ENCODE measurements around the gene AASS. TPM values are rescaled to one million over a fixed set of nuclear protein-coding genes. Genes with fewer than 3 reads are reported as not detected.
"Not testable (repeated sequence)": the region's sequence is repeated elsewhere in the genome, so short reads cannot be mapped to it uniquely, and the experiment has no call there.

Gene AASS
- total RNA-seq, 2 donors from 2014 or later: 2.1 to 3.0 TPM

- Mint-ChIP-seq H3K4me3 (peak overlapping the region; percentile 57), H3K27ac (no peak overlapping the region), H3K9me3 (no peaks in the 10 kb centered on the region), H3K36me3 (no peaks in the 10 kb centered on the region), H3K4me1 (ENCODE audit: low read depth in 2 of 2) (peaks cover 9 to 12% of the 10 kb centered on the region in 2 donors), H3K27me3 (peaks cover 10 to 15% of the 10 kb centered on the region in 2 donors)
- ATAC-seq (no peak), DNase-seq (ENCODE audit: low spot score) (no peak)
Measured at GRCh38 chr7:122137251-122138077, 6.6 kb downstream of the AASS start.

DNA sequence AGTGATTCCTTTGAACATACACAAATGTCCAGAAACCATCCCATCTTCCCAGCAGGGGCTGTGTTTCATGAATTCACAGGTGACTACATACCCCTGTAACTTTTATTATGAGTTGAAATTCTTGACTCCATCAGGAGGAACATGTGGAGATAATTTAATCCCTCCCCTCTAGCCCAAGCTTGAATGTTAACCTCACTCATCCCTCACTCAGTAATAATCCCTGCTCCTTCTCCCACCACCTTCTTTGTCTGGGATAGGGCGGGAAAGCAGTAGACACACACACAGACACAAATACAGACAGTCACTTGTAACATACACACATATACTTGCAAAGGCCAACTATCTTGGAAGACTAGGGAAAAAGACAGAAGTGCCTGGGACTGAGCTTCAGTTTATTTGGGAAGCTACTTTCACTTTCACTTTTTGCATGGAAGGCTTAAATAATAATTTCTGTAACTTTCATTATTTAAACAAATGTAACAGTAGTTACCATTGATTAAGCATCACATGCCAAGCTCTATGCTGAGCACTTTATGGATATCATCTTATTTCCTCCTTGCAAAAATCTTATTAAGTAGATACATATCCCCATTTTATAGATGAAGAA is 7.3 kb downstream of the AASS start:
- ATAC-seq (no peak), DNase-seq (ENCODE audit: low spot score) (no peak)
- no peaks in the 10 kb centered on the region for H3K36me3 Mint-ChIP-seq
- H3K9me3 Mint-ChIP-seq: no peaks in the 10 kb centered on the region
- no peak overlapping the region for H3K27ac Mint-ChIP-seq
- peak overlapping the region; percentile 57 for H3K4me3 Mint-ChIP-seq
- peaks cover 9 to 10% of the 10 kb centered on the region in 2 donors for H3K27me3 Mint-ChIP-seq
- H3K4me1 Mint-ChIP-seq (ENCODE audit: low read depth in 2 of 2): peaks cover 9 to 12% of the 10 kb centered on the region in 2 donors

- Mint-ChIP-seq H3K9me3 (no peaks in the 10 kb centered on the region), H3K27me3 (peaks cover 4 to 6% of the 10 kb centered on the region in 2 donors), H3K27ac (no peak overlapping the region), H3K36me3 (no peaks in the 10 kb centered on the region), H3K4me1 (ENCODE audit: low read depth in 2 of 2) (peaks cover 9 to 12% of the 10 kb centered on the region in 2 donors), H3K4me3 (no peak overlapping the region)
- ATAC-seq (no peak), DNase-seq (ENCODE audit: low spot score) (no peak)
Measured at GRCh38 chr7:122136078-122136477, 8.0 kb downstream of the AASS start.

GRCh38 chr7:122135275-122135674 is 8.8 kb downstream of the AASS start:
- Mint-ChIP-seq H3K4me3 (no peak overlapping the region), H3K4me1 (ENCODE audit: low read depth in 2 of 2) (peaks cover 9 to 12% of the 10 kb centered on the region in 2 donors), H3K27me3 (peaks cover 4 to 6% of the 10 kb centered on the region in 2 donors), H3K36me3 (no peaks in the 10 kb centered on the region), H3K27ac (no peak overlapping the region), H3K9me3 (no peaks in the 10 kb centered on the region)
- no peak for ATAC-seq
- no peak for DNase-seq (ENCODE audit: low spot score)

DNA sequence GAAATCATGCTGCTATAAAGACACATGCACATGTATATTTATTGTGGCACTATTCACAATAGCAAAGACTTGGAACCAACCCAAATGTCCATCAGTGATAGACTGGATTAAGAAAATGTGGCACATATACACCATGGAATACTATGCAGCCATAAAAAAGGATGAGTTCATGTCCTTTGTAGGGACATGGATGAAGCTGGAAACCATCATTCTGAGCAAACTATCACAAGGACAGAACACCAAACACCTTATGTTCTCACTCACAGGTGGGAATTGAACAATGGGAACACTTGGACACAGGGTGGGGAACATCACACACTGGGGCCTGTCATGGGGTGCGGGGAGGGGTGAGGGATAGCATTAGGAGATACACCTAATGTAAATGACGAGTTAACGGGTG is 9.3 kb downstream of the AASS start:
- H3K4me1 Mint-ChIP-seq (ENCODE audit: low read depth in 2 of 2): peaks cover 9 to 12% of the 10 kb centered on the region in 2 donors
- H3K27ac Mint-ChIP-seq; H3K27me3 Mint-ChIP-seq; H3K9me3 Mint-ChIP-seq; H3K4me3 Mint-ChIP-seq; H3K36me3 Mint-ChIP-seq; ATAC-seq; DNase-seq (ENCODE audit: low spot score): not testable (repeated sequence)

DNA sequence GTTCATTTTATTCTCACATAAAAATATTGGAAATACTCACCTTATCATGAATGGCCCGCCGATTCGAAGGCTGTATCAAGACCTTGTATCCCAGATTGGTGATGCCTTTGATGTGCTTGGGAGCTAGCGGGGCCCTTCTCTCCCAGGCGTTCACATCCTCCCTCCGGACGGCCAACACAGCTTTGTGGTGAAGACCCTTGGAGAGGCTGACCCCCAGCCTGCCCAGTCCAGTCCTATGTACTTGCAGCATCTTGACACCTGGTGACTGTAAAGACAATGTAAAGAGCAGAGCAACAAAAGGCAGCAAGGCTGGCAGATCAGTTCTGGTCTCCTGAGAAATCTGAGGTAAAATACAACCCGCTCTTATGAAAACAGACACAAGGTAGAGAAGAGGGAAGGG is 10.6 kb downstream of the AASS start:
- ATAC-seq (no peak), DNase-seq (ENCODE audit: low spot score) (no peak)
- peaks cover 9 to 12% of the 10 kb centered on the region in 2 donors for H3K4me1 Mint-ChIP-seq (ENCODE audit: low read depth in 2 of 2)
- H3K36me3 Mint-ChIP-seq: no peaks in the 10 kb centered on the region
- H3K27ac Mint-ChIP-seq: no peak overlapping the region
- H3K9me3 Mint-ChIP-seq: no peaks in the 10 kb centered on the region
- H3K4me3 Mint-ChIP-seq: no peak overlapping the region
- H3K27me3 Mint-ChIP-seq: peaks cover 4 to 6% of the 10 kb centered on the region in 2 donors

DNA sequence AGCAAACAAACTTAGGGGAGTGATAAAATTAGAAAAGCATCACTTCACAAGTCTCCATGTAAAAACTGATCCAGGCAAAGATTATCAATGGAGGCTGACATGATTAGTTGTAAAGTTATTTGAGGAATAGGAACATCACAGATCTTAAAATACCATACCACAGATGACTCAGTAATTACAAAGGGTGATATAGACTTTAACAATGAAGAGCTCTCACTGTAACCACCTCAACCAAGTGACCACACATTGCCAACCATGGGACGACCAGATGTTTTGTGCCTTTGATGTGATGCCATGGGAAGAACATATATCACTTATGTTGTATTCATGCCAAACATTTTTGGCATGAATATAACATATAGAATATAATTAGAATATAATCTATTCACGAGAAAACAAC is 11.7 kb downstream of the AASS start:
- no peaks in the 10 kb centered on the region for H3K36me3 Mint-ChIP-seq

DNA sequence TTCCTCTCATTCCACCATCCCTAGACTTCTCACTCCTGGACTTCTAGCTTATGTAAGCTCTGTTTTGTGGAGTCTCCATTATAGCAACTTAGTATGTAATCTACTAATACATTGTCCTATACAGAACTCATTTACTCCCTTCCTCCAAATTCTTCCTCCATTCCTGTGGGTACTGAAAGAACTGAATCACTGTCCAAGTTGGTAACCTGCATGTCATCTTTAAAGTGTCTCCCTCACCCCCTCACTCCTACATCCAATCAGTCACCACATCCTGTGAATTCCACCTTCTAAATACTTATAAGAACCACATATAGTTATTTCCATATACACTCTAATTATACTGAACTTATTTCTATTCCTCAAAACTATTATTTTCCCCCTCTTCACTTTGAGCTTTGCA is 20.3 kb downstream of the AASS start:
- DNase-seq (ENCODE audit: low spot score) (no peak), ATAC-seq (no peak)
- Mint-ChIP-seq H3K4me3 (no peak overlapping the region), H3K27ac (no peak overlapping the region), H3K4me1 (ENCODE audit: low read depth in 2 of 2) (no peaks in the 10 kb centered on the region), H3K36me3 (no peaks in the 10 kb centered on the region), H3K27me3 (peaks cover 0 to 2% of the 10 kb centered on the region in 2 donors), H3K9me3 (peaks cover 5% of the 10 kb centered on the region)

More for the DNA sequence above, 11.7 kb downstream of the AASS start:
- Mint-ChIP-seq H3K9me3 (no peaks in the 10 kb centered on the region), H3K4me3 (no peak overlapping the region), H3K4me1 (ENCODE audit: low read depth in 2 of 2) (peaks cover 4 to 6% of the 10 kb centered on the region in 2 donors), H3K27me3 (peaks cover under 1 to 2% of the 10 kb centered on the region in 2 donors), H3K27ac (no peak overlapping the region)
- ATAC-seq: no peak
- DNase-seq (ENCODE audit: low spot score): no peak

GRCh38 chr7:122118757-122119156 is 25.3 kb downstream of the AASS start:
- H3K4me3 Mint-ChIP-seq: no peak overlapping the region
- H3K9me3 Mint-ChIP-seq: peaks cover 3% of the 10 kb centered on the region
- H3K4me1 Mint-ChIP-seq (ENCODE audit: low read depth in 2 of 2): no peaks in the 10 kb centered on the region
- ATAC-seq (no peak), DNase-seq (ENCODE audit: low spot score) (no peak)
- no peaks in the 10 kb centered on the region for H3K27me3 Mint-ChIP-seq
- no peaks in the 10 kb centered on the region for H3K36me3 Mint-ChIP-seq
- no peak overlapping the region for H3K27ac Mint-ChIP-seq

DNA sequence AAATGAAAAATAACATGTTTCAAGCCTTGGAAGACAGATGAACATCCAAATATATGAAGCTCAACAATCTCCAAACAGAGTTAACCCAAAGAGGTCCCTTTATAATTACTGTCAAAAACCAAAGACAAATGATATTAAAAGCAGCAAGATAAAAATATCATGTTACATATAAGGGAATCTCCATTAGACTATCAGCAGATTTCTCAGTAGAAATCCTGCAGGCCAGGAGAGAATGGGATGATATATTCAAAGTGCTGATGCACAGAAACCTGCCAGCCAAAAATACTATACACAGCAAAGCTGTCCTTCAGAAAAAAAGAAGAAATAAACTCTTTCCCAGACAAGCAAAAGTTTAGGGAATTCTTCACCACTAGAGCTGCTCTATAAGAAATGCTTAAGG is 41.0 kb downstream of the AASS start:
- ATAC-seq: no peak
- H3K27me3 Mint-ChIP-seq: no peaks in the 10 kb centered on the region
- no peak for DNase-seq (ENCODE audit: low spot score)
- no peaks in the 10 kb centered on the region for H3K4me1 Mint-ChIP-seq (ENCODE audit: low read depth in 2 of 2)
- H3K9me3 Mint-ChIP-seq: peaks cover 19% of the 10 kb centered on the region
- H3K36me3 Mint-ChIP-seq: peaks cover 29% of the 10 kb centered on the region
- no peak overlapping the region for H3K27ac Mint-ChIP-seq
- H3K4me3 Mint-ChIP-seq: no peak overlapping the region

GRCh38 chr7:122100021-122100420 is 44.0 kb downstream of the AASS start:
- DNase-seq (ENCODE audit: low spot score) (no peak), ATAC-seq (no peak)
- Mint-ChIP-seq H3K27me3 (no peaks in the 10 kb centered on the region), H3K4me3 (no peak overlapping the region), H3K27ac (no peak overlapping the region), H3K4me1 (ENCODE audit: low read depth in 2 of 2) (no peaks in the 10 kb centered on the region), H3K9me3 (peaks cover 6% of the 10 kb centered on the region), H3K36me3 (peaks cover 12% of the 10 kb centered on the region)

DNA sequence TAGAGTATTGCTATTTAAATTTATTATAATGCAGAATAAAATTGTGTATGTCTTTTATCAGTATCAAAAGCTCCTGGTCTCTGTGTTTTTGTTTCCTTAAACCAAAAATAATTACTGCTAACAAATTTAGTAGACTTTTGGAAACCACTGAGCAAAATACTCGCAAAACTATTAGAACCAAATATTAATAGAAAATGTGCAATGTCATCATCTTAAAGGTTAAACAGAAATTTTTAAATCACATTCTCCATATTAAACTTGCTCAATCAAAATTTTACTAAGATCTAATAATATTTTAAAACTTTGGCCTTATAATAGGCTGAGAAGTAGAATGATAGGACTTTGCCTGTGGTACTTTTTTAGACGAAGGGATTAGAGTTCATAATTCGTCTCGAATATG is 48.4 kb downstream of the AASS start:
- Mint-ChIP-seq H3K4me1 (ENCODE audit: low read depth in 2 of 2) (peaks cover 0 to 4% of the 10 kb centered on the region in 2 donors), H3K27ac (no peak overlapping the region), H3K4me3 (no peak overlapping the region), H3K36me3 (peaks cover 4% of the 10 kb centered on the region), H3K9me3 (peaks cover 4% of the 10 kb centered on the region), H3K27me3 (no peaks in the 10 kb centered on the region)
- DNase-seq (ENCODE audit: low spot score) (no peak), ATAC-seq (no peak)

GRCh38 chr7:122094549-122094948 is 49.5 kb downstream of the AASS start:
- H3K4me1 Mint-ChIP-seq (ENCODE audit: low read depth in 2 of 2): peaks cover 0 to 4% of the 10 kb centered on the region in 2 donors
- H3K4me3 Mint-ChIP-seq: no peak overlapping the region
- no peak for ATAC-seq
- H3K27ac Mint-ChIP-seq: no peak overlapping the region
- peaks cover 4% of the 10 kb centered on the region for H3K9me3 Mint-ChIP-seq
- no peaks in the 10 kb centered on the region for H3K36me3 Mint-ChIP-seq
- H3K27me3 Mint-ChIP-seq: no peaks in the 10 kb centered on the region
- no peak for DNase-seq (ENCODE audit: low spot score)

GRCh38 chr7:122092964-122093797 is 50.9 kb downstream of the AASS start:
- H3K27me3 Mint-ChIP-seq: no peaks in the 10 kb centered on the region
- peaks cover 4% of the 10 kb centered on the region for H3K9me3 Mint-ChIP-seq
- DNase-seq (ENCODE audit: low spot score) (peak; percentile 64), ATAC-seq (no peak)
- H3K36me3 Mint-ChIP-seq: no peaks in the 10 kb centered on the region
- no peak overlapping the region for H3K4me3 Mint-ChIP-seq
- H3K27ac Mint-ChIP-seq: no peak overlapping the region
- H3K4me1 Mint-ChIP-seq (ENCODE audit: low read depth in 2 of 2): peaks cover 0 to 4% of the 10 kb centered on the region in 2 donors
